ENCODE measurements around the gene SELENOI. TPM values are rescaled to one million over a fixed set of nuclear protein-coding genes. Genes with fewer than 3 reads are reported as not detected.
A peak's percentile ranks its signal among the peaks of the same experiment; 100 is the strongest.
"Not testable (repeated sequence)": the region's sequence is repeated elsewhere in the genome, so short reads cannot be mapped to it uniquely, and the experiment has no call there.

SELENOI gene, protein sequence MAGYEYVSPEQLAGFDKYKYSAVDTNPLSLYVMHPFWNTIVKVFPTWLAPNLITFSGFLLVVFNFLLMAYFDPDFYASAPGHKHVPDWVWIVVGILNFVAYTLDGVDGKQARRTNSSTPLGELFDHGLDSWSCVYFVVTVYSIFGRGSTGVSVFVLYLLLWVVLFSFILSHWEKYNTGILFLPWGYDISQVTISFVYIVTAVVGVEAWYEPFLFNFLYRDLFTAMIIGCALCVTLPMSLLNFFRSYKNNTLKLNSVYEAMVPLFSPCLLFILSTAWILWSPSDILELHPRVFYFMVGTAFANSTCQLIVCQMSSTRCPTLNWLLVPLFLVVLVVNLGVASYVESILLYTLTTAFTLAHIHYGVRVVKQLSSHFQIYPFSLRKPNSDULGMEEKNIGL
- 10 to 100 TPM; 15.7 to 35.8 (median 24.8) TPM for total RNA-seq

DNA sequence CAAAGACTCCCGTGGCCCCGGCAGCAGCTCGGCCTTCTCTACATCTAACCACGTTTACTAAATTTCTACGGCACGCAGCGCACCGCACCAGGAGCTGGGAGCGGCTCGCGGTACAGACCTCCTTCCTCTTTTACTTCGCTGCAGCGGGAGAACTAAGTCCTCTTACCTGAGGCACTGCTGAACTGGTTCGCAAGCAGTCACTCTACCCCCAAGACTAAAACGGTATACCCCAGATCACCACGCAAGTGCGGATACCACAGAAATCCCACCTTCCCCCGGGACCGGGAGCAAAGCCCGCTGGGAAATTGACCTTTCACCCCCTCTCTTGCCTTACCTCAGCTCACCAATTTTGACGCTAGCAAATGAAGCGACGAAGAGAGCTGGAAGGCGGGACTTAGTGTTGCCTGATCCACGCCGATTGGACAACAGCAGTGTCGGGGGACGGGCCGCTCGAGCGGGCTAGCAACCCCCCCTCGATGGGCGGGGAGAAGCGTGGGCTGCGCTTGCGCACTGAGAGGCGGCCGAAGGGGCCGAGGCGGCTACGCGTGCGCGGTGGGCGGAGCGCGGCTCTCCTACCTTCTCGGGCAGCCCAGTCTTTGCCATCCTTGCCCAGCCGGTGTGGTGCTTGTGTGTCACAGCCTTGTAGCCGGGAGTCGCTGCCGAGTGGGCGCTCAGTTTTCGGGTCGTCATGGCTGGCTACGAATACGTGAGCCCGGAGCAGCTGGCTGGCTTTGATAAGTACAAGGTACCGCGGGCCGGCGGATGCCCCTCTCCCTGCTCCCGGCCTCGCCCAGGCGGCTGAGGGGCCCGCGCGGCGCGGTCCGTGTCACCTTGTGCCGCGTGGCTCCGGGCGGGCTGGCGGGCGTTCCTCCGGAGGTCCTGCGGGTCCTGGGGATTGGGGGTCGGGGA lies at the start of gene SELENOI:
SELENOI (plus strand) TSS at position 599 of the 909 bp plus-strand sequence; CDS start at position 689, 90 bp downstream.
- in situ Hi-C loops (cut with MboI; ENCODE audit: low pct_unique_long_range_greater_than_20kb in 2 of 9, low sequenced_read_pairs in 9 of 9, unreplicated experiment in 9 of 9) = no loop called here
- H3K27ac ChIP-seq = peak within 1 kb of the TSS; percentile 82 to 88
- WGBS, 10 experiments = 0 to 9% (median 0%) methylated on average over 2 to 9 of the region's 80 CpGs; no CpG with 5 or more reads in 1 of the 10 experiments
- H3K4me3 ChIP-seq = peak within 1 kb of the TSS; percentile 60 to 71 (median 64)
- peak; percentile 93 to 97 (median 96) for ATAC-seq (replicated peaks in 6 of 8)
- H3K4me1 ChIP-seq (replicated peaks in 1 of 2) = peaks cover 15 to 20% of the 10 kb centered on the region in 2 donors

GRCh38 chr2:26297061-26297460 lies 48.9 kb upstream of the SELENOI start:
- in situ Hi-C loops (cut with MboI; ENCODE audit: low pct_unique_long_range_greater_than_20kb in 2 of 9, low sequenced_read_pairs in 9 of 9, unreplicated experiment in 9 of 9) = no loop called here
- no peak overlapping the region for H3K27ac ChIP-seq
- H3K4me3 ChIP-seq = no peak overlapping the region
- no peak for ATAC-seq (replicated peaks in 6 of 8)
- 86 to 100% (median 100%) methylated on average over 1 to 2 of the region's 3 CpGs; no CpG with 5 or more reads in 3 of the 10 experiments for WGBS, 10 experiments
- H3K4me1 ChIP-seq (replicated peaks in 1 of 2) = peaks cover 28 to 29% of the 10 kb centered on the region in 2 donors

- no peak overlapping the region for H3K4me3 ChIP-seq
Measured at GRCh38 chr2:26298286-26298637, 47.7 kb upstream of the SELENOI start.

GRCh38 chr2:26298638-26299393 lies 47.1 kb upstream of the SELENOI start:
- H3K27ac ChIP-seq = no peak overlapping the region
- peak; percentile 38 to 79 (median 60) for ATAC-seq (replicated peaks in 6 of 8)
- in situ Hi-C loops (cut with MboI; ENCODE audit: low pct_unique_long_range_greater_than_20kb in 2 of 9, low sequenced_read_pairs in 9 of 9, unreplicated experiment in 9 of 9) = no loop called here
- 0 to 63% (median 6%) methylated on average over 3 to 17 of the region's 30 CpGs; no CpG with 5 or more reads in 2 of the 10 experiments for WGBS, 10 experiments
- no peak overlapping the region for H3K4me3 ChIP-seq
- peaks cover 28 to 29% of the 10 kb centered on the region in 2 donors for H3K4me1 ChIP-seq (replicated peaks in 1 of 2)

More at GRCh38 chr2:26298286-26298637, 47.7 kb upstream of the SELENOI start:
- peaks cover 28 to 29% of the 10 kb centered on the region in 2 donors for H3K4me1 ChIP-seq (replicated peaks in 1 of 2)
- 0 to 42% (median 20%) methylated on average over 1 to 11 of the region's 17 CpGs; no CpG with 5 or more reads in 3 of the 10 experiments for WGBS, 10 experiments
- no peak overlapping the region for H3K27ac ChIP-seq
- peak in 4 of 8 experiments; percentile 9 to 16 (median 12) for ATAC-seq (replicated peaks in 6 of 8)
- in situ Hi-C loops (cut with MboI; ENCODE audit: low pct_unique_long_range_greater_than_20kb in 2 of 9, low sequenced_read_pairs in 9 of 9, unreplicated experiment in 9 of 9) = no loop called here

DNA sequence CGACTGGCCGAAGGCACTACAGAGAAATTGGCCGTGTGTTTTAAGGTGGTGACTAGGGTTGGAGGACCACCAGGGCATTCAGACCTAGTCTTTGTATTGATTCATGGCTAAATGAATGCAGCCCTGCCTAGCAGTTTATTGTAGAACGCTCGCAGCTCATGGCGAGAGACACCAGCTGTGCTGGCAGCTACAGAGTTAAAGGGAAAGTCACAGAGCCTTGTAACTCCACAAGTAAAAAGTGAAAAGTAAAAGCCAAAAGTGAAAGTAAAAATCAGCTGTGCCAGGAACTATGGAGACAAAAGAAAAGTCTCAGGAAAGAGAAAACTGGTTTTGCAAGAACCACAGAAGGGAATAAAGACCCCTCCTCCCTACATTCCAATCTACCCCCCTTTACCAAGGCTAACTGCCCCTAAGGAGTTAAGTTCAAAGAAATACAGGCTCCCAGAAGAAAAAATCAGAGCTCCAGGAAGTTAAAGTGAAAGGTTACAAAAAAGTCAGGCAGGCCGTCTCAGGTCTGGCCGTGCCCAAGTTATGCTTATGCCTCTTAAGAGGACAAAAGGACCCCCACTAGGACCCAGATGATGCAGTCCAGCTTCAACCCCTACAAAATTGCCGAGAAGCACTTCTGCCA lies 46.4 kb upstream of the SELENOI start:
- H3K4me3 ChIP-seq = peak overlapping the region in 3 of 5 donors; percentile 5 to 20 (median 9)
- no peak overlapping the region for H3K27ac ChIP-seq
- in situ Hi-C loops (cut with MboI; ENCODE audit: low pct_unique_long_range_greater_than_20kb in 2 of 9, low sequenced_read_pairs in 9 of 9, unreplicated experiment in 9 of 9) = no loop called here
- peaks cover 28 to 29% of the 10 kb centered on the region in 2 donors for H3K4me1 ChIP-seq (replicated peaks in 1 of 2)
- 0 to 21% (median 7%) methylated on average over 3 to 8 of the region's 9 CpGs; no CpG with 5 or more reads in 1 of the 10 experiments for WGBS, 10 experiments
- ATAC-seq (replicated peaks in 6 of 8) = peak; percentile 29 to 63 (median 54)

DNA sequence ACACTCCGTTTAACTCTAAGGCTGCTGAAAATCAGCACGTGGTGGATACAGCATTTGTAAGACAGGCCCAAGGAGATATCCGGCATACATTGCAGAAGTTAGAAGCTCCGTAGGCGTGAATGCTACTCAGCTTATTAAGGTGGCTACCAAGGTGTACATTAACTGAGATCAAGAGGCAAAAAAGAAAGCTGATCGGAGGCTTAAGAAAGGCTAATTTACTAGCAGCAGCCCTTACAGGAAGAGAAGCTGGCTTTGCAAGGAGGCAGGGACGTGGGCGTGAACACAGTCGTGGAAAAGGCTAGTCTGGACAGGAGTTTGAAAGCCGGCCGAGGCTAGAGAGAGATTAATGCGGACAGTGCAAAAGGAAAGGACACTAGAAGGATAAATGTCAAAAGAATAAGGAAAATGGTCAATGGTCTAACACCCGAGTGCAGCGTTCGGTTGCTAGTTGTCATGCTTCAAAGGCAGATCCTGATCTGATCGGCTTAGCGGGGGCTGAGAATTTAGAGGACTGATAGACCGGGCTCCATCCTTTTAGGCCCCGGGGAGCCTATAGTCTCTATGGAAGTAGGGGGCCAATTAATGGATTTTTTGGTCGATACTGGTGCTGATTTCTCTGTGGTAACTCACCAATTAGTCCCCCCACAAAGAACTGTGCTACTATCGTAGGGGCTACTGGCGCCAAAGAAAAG lies 45.6 kb upstream of the SELENOI start:
- 0 to 100% (median 39%) methylated on average over 1 to 20 of the region's 22 CpGs; no CpG with 5 or more reads in 2 of the 10 experiments for WGBS, 10 experiments
- peak; percentile 3 to 79 (median 52) for ATAC-seq (replicated peaks in 6 of 8)
- Histone ChIP-seq H3K27ac (no peak overlapping the region), H3K4me3 (peak overlapping the region in 3 of 5 donors; percentile 5 to 20 (median 9)), H3K4me1 (replicated peaks in 1 of 2) (peaks cover 28 to 31% of the 10 kb centered on the region in 2 donors)
- in situ Hi-C loops (cut with MboI; ENCODE audit: low pct_unique_long_range_greater_than_20kb in 2 of 9, low sequenced_read_pairs in 9 of 9, unreplicated experiment in 9 of 9) = no loop called here

GRCh38 chr2:26302846-26303245 lies 43.1 kb upstream of the SELENOI start:
- H3K4me1 ChIP-seq (replicated peaks in 1 of 2) = peaks cover 28 to 34% of the 10 kb centered on the region in 2 donors
- no peak overlapping the region for H3K27ac ChIP-seq
- no peak for ATAC-seq (replicated peaks in 6 of 8)
- in situ Hi-C loops (cut with MboI; ENCODE audit: low pct_unique_long_range_greater_than_20kb in 2 of 9, low sequenced_read_pairs in 9 of 9, unreplicated experiment in 9 of 9) = no loop called here
- no peak overlapping the region for H3K4me3 ChIP-seq
- 65 to 100% (median 90%) methylated on average over 1 to 3 of the region's 6 CpGs; no CpG with 5 or more reads in 1 of the 10 experiments for WGBS, 10 experiments

DNA sequence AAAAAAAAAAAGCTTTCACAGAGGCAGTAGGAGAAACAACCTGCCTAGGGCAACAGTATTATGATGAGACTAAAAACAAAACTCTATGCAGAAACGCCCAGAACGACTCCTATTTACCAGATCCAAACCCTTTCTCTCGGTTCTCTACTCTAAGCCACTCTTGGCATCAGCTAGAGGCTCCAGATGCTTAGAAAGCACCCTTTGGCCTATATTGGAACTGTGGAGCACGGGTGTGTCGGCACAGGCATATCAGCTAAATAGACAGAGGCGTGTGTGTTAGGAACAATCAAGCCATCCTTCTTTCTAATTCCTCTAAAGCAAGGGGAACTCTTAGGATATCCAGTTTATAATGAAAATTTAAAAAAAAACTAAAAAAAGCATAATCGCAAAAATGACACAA lies 40.8 kb upstream of the SELENOI start:
- H3K27ac ChIP-seq; H3K4me3 ChIP-seq; in situ Hi-C loops (cut with MboI; ENCODE audit: low pct_unique_long_range_greater_than_20kb in 2 of 9, low sequenced_read_pairs in 9 of 9, unreplicated experiment in 9 of 9): not testable (repeated sequence)
- ATAC-seq (replicated peaks in 6 of 8) = peak in 3 of 8 experiments; percentile 59 to 96 (median 90)
- WGBS, 10 experiments = 13 to 88% (median 66%) methylated on average over 1 to 7 of the region's 7 CpGs; no CpG with 5 or more reads in 1 of the 10 experiments
- peaks cover 9 to 13% of the 10 kb centered on the region in 2 donors for H3K4me1 ChIP-seq (replicated peaks in 1 of 2)

- Histone ChIP-seq H3K4me3 (no peak overlapping the region), H3K27ac (no peak overlapping the region), H3K4me1 (replicated peaks in 1 of 2) (peaks cover 6 to 8% of the 10 kb centered on the region in 2 donors)
- 53 to 100% (median 71%) methylated on average over 1 to 6 of the region's 6 CpGs for WGBS, 10 experiments
- in situ Hi-C loops (cut with MboI; ENCODE audit: low pct_unique_long_range_greater_than_20kb in 2 of 9, low sequenced_read_pairs in 9 of 9, unreplicated experiment in 9 of 9) = no loop called here
- ATAC-seq (replicated peaks in 6 of 8) = peak in 3 of 8 experiments; percentile 28 to 49 (median 47)
Measured at GRCh38 chr2:26305540-26305939, 40.4 kb upstream of the SELENOI start.

- no peak overlapping the region for H3K27ac ChIP-seq
- no peak for ATAC-seq (replicated peaks in 6 of 8)
- H3K4me3 ChIP-seq = no peak overlapping the region
- peaks cover 0 to 5% of the 10 kb centered on the region in 2 donors for H3K4me1 ChIP-seq (replicated peaks in 1 of 2)
- 60 to 92% (median 81%) methylated on average over 2 to 6 of the region's 10 CpGs; no CpG with 5 or more reads in 7 of the 10 experiments for WGBS, 10 experiments
- in situ Hi-C loops (cut with MboI; ENCODE audit: low pct_unique_long_range_greater_than_20kb in 2 of 9, low sequenced_read_pairs in 9 of 9, unreplicated experiment in 9 of 9) = no loop called here
Measured at GRCh38 chr2:26309921-26310320, 36.0 kb upstream of the SELENOI start.

DNA sequence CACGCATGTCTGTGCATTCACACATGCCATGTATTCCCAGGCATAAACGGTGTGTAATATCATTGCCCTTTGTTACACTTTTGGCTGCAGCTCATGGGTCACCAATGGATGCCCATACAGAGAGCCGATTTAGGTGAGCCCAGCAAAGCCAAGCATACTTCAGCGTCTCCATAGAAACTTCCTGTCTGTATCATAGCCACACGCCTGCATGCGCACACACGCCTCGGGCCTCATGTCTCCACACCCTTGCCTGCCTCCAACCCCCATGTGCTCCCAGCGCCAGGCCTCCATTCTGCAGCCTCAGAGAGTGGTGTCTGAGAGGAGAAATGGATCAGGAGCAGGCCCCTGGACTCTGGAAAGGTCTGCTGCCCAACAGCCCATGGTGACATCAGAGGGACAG lies 33.5 kb upstream of the SELENOI start:
- in situ Hi-C loops (cut with MboI; ENCODE audit: low pct_unique_long_range_greater_than_20kb in 2 of 9, low sequenced_read_pairs in 9 of 9, unreplicated experiment in 9 of 9) = no loop called here
- WGBS, 10 experiments = 0 to 80% (median 63%) methylated on average over 1 to 5 of the region's 9 CpGs; no CpG with 5 or more reads in 7 of the 10 experiments
- Histone ChIP-seq H3K4me3 (no peak overlapping the region), H3K27ac (no peak overlapping the region), H3K4me1 (replicated peaks in 1 of 2) (peaks cover 2 to 8% of the 10 kb centered on the region in 2 donors)
- peak in 2 of 8 experiments; percentile 72 to 87 for ATAC-seq (replicated peaks in 6 of 8)

All from motor neuron (in vitro differentiated cells).